Middle frontal gyrus (tissue), 1 donor: Measurements from ENCODE around the gene BRD2.

ENCODE experiments used
- DNase-seq: peaks from one replicate; pipeline ENCODE4 v3.0.0-alpha.2; 2015; ENCODE audit warnings: low spot score; ENCODE audit errors: extremely low spot score

Gene BRD2

GRCh38 chr6:33029328-33030184, 61.2 kb downstream of the BRD2 start:
- DNase-seq: no peak

DNA sequence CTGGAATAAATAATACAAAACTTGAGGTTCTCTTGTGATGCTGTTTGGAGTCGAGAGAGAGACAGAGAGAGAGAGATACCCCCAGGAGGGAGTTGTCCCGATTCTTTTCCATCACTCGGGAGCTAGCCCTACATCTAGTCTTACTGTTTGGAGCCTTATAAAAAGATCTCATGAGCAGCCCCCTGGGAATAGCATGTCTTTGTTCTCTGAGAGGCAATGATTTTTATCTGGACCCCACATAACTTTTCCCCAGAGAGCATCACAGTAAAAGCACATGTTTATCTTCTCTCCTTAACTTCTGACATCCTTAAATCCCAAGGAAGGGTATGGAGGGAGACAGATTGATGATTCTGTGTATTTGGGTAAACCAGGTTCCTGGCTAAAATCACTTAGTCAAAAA, 61.9 kb downstream of the BRD2 start:
- DNase-seq: no peak
